Thyroid gland (tissue), 4 donors: ENCODE results near the gene NTN3.

Experiments used
- POLR2A ChIP-seq, 2 donors: fragments of 450-650 bp; IDR thresholded peaks; one replicate each; pipeline ENCODE4 v1.6.1; 2017; ENCODE audit warnings: antibody characterized with exemption in 2 of 2, mild to moderate bottlenecking in 2 of 2, moderate library complexity in 1 of 2
- TF ChIP-seq, protein P1 (sequence below), 6 experiments: fragments of 200-600 bp in 3 of 6; fragments of 450-650 bp in 3 of 6; sonication (generic) in 3 of 6; IDR thresholded peaks; one replicate each; pipeline ENCODE4 v1.5.1; 2016 to 2019; ENCODE audit warnings: antibody characterized with exemption in 6 of 6, mild to moderate bottlenecking in 2 of 6, inconsistent platforms in 1 of 6, moderate library complexity in 1 of 6

DNA sequence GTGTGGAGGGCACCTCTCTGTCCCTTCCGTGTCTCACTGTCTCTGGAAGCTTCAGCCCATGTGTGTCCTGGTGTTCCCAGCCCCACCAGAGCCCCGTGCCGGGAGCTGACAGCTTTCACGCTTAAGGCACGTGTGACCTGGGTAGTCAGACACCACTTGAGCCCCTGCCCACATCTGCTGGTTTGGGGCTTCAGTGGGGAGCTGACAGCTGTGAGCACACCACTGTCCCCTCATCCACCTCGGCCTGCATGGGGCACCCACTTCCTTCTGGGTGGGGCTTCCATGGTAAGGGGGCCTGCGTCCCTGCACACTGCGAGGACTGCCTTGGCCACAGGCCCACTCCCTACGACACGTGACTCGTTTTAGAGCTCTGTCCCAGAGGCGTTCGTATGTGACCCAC is 13.8 kb upstream of the NTN3 start:
- TF ChIP-seq, protein P1, sequence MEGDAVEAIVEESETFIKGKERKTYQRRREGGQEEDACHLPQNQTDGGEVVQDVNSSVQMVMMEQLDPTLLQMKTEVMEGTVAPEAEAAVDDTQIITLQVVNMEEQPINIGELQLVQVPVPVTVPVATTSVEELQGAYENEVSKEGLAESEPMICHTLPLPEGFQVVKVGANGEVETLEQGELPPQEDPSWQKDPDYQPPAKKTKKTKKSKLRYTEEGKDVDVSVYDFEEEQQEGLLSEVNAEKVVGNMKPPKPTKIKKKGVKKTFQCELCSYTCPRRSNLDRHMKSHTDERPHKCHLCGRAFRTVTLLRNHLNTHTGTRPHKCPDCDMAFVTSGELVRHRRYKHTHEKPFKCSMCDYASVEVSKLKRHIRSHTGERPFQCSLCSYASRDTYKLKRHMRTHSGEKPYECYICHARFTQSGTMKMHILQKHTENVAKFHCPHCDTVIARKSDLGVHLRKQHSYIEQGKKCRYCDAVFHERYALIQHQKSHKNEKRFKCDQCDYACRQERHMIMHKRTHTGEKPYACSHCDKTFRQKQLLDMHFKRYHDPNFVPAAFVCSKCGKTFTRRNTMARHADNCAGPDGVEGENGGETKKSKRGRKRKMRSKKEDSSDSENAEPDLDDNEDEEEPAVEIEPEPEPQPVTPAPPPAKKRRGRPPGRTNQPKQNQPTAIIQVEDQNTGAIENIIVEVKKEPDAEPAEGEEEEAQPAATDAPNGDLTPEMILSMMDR (IDR thresholded peaks at IDR 0.05): no peak
- no peak for TF ChIP-seq POLR2A (IDR thresholded peaks at IDR 0.05)
